ENCODE data around the gene CDK14. TPM values are rescaled to one million over a fixed set of nuclear protein-coding genes. Genes with fewer than 3 reads are reported as not detected.

CDK14 gene
- total and polyA plus RNA-seq, 2 donors (not counting 1 experiment from before 2014, with no cell fraction given): 42.1 to 167 TPM

DNA sequence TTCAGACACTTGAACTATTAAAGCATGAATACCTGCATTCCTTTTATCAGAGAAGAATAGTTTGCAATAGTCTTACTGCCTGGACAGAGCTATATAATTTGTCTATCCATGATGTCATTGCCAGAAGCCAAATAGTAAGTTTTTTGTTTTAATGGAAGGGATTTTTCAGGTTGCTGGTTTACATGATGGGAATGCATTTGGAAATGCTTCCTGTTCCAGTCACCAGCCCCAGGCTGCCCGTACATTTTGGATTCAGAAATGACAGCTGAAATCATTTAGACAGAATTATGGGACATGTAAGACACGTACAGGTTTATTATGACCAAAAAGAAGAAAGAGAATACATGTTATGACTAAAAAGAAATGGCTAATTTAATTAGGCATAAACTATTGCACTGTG is 293.1 kb downstream of the CDK14 start:
- no peak overlapping the region for H2AFZ ChIP-seq (ENCODE audit: insufficient read depth, low read depth, low read length, poor library complexity, severe bottlenecking)
- no peak overlapping the region for H3K9ac ChIP-seq (ENCODE audit: low read length)
- H3K4me1 Mint-ChIP-seq: peaks cover 40% of the 10 kb centered on the region
- peaks cover 0 to 1% of the 10 kb centered on the region in 2 experiments for H3K36me3 ChIP-seq (replicated peaks in 1 of 2; ENCODE audit: control extremely low read depth in 1 of 2, control insufficient read depth in 1 of 2, extremely low read depth in 1 of 2, insufficient read depth in 2 of 2, low read length in 1 of 2)
- no peak overlapping the region for H3K4me2 ChIP-seq (replicated peaks; ENCODE audit: low read depth, low read length, poor library complexity, severe bottlenecking)
- WGBS (ENCODE audit: insufficient coverage): no CpG with 5 or more reads among the region's 2 CpGs
- H3K79me2 ChIP-seq (ENCODE audit: control insufficient read depth, insufficient read depth, low read length): no peaks in the 10 kb centered on the region
- no peak overlapping the region for H3K4me3 Mint-ChIP-seq
- H4K20me1 ChIP-seq (ENCODE audit: control insufficient read depth, insufficient read depth, low read length, poor library complexity, severe bottlenecking): peaks cover 4% of the 10 kb centered on the region
- no peaks in the 10 kb centered on the region for H3K27me3 ChIP-seq (replicated peaks in 1 of 4; ENCODE audit: control extremely low read depth in 1 of 4, control insufficient read depth in 3 of 4, insufficient read depth in 4 of 4, low read length in 3 of 4)
- H3K27ac ChIP-seq (ENCODE audit: low read length in 2 of 2): no peak overlapping the region
- no peaks in the 10 kb centered on the region for H3K9me3 Mint-ChIP-seq (ENCODE audit: insufficient read depth)
- H3K27me3 Mint-ChIP-seq: no peaks in the 10 kb centered on the region
- POLR2A ChIA-PET: no interaction called here
- H3K4me3 ChIP-seq (ENCODE audit: control extremely low read depth in 1 of 5, extremely low read depth in 1 of 5, insufficient read depth in 1 of 5, low read depth in 2 of 5, low read length in 4 of 5): no peak overlapping the region
- no peaks in the 10 kb centered on the region for H3K9me3 ChIP-seq (ENCODE audit: control extremely low read depth in 1 of 3, control insufficient read depth in 2 of 3, insufficient read depth in 1 of 3, low read length in 2 of 3)
- CTCF ChIA-PET: no interaction called here
- no peak overlapping the region for H3K27ac Mint-ChIP-seq
- DNase-seq: no peak
- H3K4me1 ChIP-seq (ENCODE audit: control insufficient read depth in 2 of 2, insufficient read depth in 2 of 2, low read length in 2 of 2): peaks cover 2 to 5% of the 10 kb centered on the region in 2 donors
- ATAC-seq (ENCODE audit: low read depth): no peak
- no peak for TF ChIP-seq EZH2 (IDR thresholded peaks at IDR 0.05; ENCODE audit: borderline replicate concordance, insufficient read depth, low read depth, low read length, poor library complexity, severe bottlenecking)
- TF ChIP-seq, protein P1, sequence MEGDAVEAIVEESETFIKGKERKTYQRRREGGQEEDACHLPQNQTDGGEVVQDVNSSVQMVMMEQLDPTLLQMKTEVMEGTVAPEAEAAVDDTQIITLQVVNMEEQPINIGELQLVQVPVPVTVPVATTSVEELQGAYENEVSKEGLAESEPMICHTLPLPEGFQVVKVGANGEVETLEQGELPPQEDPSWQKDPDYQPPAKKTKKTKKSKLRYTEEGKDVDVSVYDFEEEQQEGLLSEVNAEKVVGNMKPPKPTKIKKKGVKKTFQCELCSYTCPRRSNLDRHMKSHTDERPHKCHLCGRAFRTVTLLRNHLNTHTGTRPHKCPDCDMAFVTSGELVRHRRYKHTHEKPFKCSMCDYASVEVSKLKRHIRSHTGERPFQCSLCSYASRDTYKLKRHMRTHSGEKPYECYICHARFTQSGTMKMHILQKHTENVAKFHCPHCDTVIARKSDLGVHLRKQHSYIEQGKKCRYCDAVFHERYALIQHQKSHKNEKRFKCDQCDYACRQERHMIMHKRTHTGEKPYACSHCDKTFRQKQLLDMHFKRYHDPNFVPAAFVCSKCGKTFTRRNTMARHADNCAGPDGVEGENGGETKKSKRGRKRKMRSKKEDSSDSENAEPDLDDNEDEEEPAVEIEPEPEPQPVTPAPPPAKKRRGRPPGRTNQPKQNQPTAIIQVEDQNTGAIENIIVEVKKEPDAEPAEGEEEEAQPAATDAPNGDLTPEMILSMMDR (IDR thresholded peaks at IDR 0.05): no peak
- intact Hi-C loops (cut with micrococcal nuclease): no loop called here

DNA sequence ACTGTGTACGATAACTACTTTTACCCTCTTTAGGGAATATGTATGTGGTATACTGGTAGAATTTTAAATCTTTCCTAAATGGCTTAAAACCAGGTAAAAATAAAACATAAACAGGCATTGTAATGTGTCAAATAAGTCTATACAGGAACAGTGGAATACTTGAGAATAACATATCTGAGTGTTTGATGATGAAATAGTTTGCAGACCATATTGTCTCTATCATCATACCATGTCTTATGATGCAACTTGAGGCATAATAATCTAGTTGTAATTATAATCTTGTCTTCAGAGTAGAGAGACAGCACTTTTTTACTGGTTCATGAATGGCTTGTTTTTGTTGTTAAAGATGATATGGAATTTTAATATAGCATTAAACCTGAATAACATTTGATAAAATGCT is 293.5 kb downstream of the CDK14 start:
- Histone ChIP-seq H3K4me2 (replicated peaks; ENCODE audit: low read depth, low read length, poor library complexity, severe bottlenecking) (no peak overlapping the region), H3K79me2 (ENCODE audit: control insufficient read depth, insufficient read depth, low read length) (no peaks in the 10 kb centered on the region), H3K4me3 (ENCODE audit: control extremely low read depth in 1 of 5, extremely low read depth in 1 of 5, insufficient read depth in 1 of 5, low read depth in 2 of 5, low read length in 4 of 5) (no peak overlapping the region), H3K27me3 (replicated peaks in 1 of 4; ENCODE audit: control extremely low read depth in 1 of 4, control insufficient read depth in 3 of 4, insufficient read depth in 4 of 4, low read length in 3 of 4) (no peaks in the 10 kb centered on the region), H3K9me3 (ENCODE audit: control extremely low read depth in 1 of 3, control insufficient read depth in 2 of 3, insufficient read depth in 1 of 3, low read length in 2 of 3) (no peaks in the 10 kb centered on the region), H3K36me3 (replicated peaks in 1 of 2; ENCODE audit: control extremely low read depth in 1 of 2, control insufficient read depth in 1 of 2, extremely low read depth in 1 of 2, insufficient read depth in 2 of 2, low read length in 1 of 2) (peaks cover 0 to 1% of the 10 kb centered on the region in 2 experiments), H3K27ac (ENCODE audit: low read length in 2 of 2) (no peak overlapping the region), H4K20me1 (ENCODE audit: control insufficient read depth, insufficient read depth, low read length, poor library complexity, severe bottlenecking) (peaks cover 4% of the 10 kb centered on the region), H3K9ac (ENCODE audit: low read length) (no peak overlapping the region), H2AFZ (ENCODE audit: insufficient read depth, low read depth, low read length, poor library complexity, severe bottlenecking) (no peak overlapping the region), H3K4me1 (ENCODE audit: control insufficient read depth in 2 of 2, insufficient read depth in 2 of 2, low read length in 2 of 2) (peaks cover 2 to 5% of the 10 kb centered on the region in 2 donors)
- DNase-seq (no peak), ATAC-seq (ENCODE audit: low read depth) (no peak)
- peaks cover 36% of the 10 kb centered on the region for H3K4me1 Mint-ChIP-seq
- POLR2A ChIA-PET: no interaction called here
- no CpG with 5 or more reads among the region's 1 CpG for WGBS (ENCODE audit: insufficient coverage)
- intact Hi-C loops (cut with micrococcal nuclease): no loop called here
- H3K4me3 Mint-ChIP-seq: no peak overlapping the region
- H3K27ac Mint-ChIP-seq: no peak overlapping the region
- no peaks in the 10 kb centered on the region for H3K27me3 Mint-ChIP-seq
- TF ChIP-seq EZH2 (IDR thresholded peaks at IDR 0.05; ENCODE audit: borderline replicate concordance, insufficient read depth, low read depth, low read length, poor library complexity, severe bottlenecking): no peak
- TF ChIP-seq, protein P1 (IDR thresholded peaks at IDR 0.05): no peak
- no peaks in the 10 kb centered on the region for H3K9me3 Mint-ChIP-seq (ENCODE audit: insufficient read depth)
- CTCF ChIA-PET: no interaction called here
